ACHN (cell line): ENCODE measurements around the gene HIC2.
"Not testable (repeated sequence)": the region's sequence is repeated elsewhere in the genome, so short reads cannot be mapped to it uniquely, and the experiment has no call there.

Source experiments
- DNase-seq: peaks from one replicate; pipeline ENCODE4 v3.0.0-alpha.2; 2015
- in situ Hi-C: cut with HindIII; loops from 2 replicates; pipeline ENCODE4 v1.10.0; 2017; ENCODE audit warnings: low sequenced_read_pairs, low pct_ligation_motif_present, low pct_unique_long_range_greater_than_20kb

The HIC2 gene, protein sequence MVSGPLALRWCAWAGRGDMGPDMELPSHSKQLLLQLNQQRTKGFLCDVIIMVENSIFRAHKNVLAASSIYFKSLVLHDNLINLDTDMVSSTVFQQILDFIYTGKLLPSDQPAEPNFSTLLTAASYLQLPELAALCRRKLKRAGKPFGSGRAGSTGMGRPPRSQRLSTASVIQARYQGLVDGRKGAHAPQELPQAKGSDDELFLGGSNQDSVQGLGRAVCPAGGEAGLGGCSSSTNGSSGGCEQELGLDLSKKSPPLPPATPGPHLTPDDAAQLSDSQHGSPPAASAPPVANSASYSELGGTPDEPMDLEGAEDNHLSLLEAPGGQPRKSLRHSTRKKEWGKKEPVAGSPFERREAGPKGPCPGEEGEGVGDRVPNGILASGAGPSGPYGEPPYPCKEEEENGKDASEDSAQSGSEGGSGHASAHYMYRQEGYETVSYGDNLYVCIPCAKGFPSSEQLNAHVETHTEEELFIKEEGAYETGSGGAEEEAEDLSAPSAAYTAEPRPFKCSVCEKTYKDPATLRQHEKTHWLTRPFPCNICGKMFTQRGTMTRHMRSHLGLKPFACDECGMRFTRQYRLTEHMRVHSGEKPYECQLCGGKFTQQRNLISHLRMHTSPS

DNA sequence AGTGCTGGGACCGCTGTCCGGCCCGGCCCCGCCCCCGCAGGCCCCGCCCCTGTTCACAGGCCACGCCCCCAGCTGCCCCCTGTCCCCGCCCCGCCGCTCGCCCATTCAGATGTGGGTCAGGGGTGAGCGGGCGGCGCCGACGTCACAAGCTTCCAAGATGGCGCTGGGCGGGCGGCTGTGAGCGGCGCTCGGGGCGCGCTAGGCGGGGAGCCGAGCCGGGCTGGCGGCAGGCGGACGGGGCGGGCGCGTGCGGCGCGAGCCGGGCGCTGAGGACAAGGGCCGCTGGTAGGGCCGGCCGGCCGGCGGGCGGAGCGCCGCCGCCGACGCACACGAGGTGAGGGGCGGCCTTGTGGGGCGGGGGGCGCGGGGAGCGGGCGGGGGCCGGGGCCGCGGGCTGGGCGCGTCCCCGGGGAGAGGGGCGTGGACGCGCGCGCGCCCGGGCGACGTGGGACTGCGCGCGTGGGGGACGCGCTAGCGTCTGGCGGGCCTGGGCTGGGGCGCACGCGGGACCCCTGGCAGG lies at the start of gene HIC2:
Gene HIC2, plus strand, starts transcription at position 145 of the 520 bp plus-strand sequence. CDS start 25,461 bp downstream, outside the sequence.
- in situ Hi-C loops, DNase-seq: not testable (repeated sequence)

DNA sequence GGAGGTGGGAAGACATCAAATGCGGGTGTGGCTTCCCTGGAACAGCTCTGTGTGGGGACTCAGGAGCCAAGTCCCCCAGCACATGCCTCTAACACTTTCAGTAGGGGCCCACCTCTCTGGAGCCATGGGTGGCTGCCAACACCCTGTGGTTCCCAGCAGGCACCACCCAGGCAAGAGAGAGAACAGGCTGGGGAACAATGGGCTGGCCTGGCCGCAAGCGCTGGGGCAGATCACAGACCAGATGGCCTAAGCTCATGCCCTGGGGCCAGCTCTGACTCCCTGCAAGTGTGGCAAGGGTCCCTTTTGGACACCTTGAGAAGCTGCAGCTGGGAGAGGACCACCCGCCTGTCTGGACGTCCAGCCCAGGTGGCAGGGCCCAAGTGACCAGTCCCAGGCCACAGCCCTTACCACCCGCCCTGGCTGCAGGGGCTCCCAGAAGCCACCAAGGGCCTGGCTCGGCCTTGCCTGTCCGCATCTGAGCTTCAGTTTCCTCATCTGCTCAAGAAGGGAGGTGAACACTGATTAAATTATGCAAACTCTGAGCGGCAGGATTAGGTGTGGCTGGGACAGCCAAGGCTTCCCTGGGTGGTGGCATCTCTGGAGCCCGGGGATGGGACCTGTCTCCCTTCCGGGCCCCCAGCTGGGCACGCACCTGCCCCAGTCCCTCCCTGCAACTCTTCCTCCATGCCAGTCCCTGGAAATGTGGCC lies 48.4 kb upstream of the HIC2 start:
- DNase-seq, in situ Hi-C loops: not testable (repeated sequence)

DNA sequence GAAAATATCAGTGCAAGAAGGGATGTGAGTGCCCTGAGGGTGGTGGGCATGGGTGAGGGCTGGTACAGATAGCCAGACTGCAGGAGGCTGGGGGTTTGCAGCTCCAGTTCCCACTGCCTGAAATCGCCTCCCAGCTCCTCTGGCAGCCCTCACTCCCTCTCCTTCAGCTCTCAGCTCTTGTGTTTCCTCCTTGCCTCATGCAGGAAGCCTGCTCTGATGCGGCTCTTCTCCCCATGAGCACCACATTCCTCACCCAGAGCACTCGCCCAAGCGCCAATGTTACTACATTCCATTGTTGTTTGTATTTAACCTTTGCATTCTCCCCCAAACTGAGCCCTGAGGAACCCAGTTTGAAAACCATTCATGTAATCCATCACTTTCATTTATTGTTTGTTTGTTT lies 41.3 kb upstream of the HIC2 start:
- in situ Hi-C loops, DNase-seq: not testable (repeated sequence)

DNA sequence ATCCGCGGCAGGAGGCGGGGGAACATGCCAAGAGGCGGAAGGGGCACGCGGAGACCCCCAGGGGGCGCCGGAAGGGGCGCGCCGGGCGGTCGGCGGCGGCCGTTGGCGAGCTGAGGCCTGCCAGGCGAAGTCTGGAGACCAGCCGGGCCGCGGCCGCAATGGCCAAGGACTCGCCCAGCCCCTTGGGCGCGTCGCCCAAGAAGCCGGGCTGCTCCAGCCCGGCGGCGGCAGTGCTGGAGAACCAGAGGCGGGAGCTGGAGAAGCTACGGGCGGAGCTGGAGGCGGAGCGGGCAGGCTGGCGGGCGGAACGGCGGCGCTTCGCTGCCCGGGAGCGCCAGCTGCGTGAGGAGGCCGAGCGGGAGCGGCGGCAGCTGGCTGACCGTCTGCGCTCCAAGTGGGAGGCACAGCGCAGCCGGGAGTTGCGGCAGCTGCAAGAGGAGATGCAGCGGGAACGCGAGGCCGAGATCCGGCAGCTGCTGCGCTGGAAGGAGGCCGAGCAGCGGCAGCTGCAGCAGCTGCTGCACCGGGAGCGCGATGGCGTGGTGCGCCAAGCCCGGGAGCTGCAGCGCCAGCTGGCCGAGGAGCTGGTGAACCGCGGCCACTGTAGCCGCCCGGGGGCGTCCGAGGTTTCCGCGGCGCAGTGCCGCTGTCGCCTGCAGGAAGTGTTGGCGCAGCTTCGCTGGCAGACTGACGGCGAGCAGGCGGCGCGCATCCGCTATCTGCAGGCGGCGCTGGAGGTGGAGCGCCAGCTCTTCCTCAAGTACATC lies 33.3 kb upstream of the HIC2 start, which contains the start of gene RIMBP3B:
Gene RIMBP3B, plus strand, starts transcription at position 51 of the 767 bp plus-strand sequence. Its CDS starts 108 bp downstream, at position 159.
- in situ Hi-C loops, DNase-seq: not testable (repeated sequence)

DNA sequence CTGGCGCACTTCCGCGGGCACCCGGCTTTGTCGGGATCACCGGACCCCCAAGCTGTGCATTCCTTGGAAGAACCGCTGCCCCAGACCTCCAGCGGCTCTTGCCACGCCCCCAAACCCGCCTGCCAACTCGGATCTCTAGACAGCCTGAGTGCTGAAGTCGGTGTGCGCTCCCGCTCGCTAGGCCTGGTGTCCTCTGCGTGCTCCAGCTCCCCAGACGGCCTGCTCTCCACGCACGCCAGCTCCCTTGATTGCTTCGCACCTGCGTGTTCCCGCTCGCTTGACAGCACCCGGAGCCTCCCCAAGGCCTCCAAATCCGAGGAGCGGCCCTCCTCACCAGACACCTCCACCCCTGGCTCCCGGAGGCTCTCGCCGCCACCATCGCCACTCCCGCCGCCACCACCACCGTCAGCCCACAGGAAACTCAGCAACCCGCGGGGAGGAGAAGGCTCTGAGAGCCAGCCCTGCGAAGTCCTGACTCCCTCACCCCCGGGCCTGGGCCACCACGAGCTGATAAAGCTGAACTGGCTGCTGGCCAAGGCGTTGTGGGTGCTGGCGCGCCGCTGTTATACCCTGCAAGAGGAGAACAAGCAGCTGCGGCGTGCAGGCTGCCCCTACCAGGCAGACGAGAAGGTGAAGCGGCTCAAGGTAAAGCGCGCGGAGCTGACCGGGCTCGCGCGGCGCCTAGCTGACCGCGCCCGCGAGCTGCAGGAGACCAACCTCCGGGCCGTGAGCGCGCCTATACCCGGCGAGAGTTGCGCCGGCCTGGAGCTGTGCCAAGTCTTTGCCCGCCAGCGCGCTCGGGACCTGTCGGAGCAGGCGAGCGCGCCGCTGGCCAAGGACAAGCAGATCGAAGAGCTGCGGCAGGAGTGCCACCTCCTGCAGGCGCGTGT lies 32.5 kb upstream of the HIC2 start:
- DNase-seq, result not testable (repeated sequence)

DNA sequence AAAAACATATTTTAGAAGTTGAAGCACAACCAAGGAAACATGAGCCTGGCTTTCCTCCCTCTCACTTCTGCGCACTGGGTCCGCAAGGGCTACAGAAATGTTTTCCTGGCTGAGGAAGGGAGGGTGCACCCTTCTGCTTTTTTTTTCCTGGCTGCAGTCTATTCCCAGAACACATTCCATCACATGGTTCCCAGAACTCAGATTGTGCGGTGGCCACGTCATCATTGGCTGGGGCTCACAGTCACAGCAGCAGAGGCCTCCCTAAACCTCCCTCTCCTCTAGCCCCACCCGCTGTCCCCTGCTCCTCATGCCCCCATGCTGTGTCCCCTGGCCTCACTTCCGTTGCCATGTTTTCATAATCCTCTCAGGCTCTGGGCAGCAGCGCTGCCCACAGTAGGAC lies 27.7 kb upstream of the HIC2 start:
- in situ Hi-C loops, DNase-seq: not testable (repeated sequence)

More for the DNA sequence above, 32.5 kb upstream of the HIC2 start:
- in situ Hi-C loops, result not testable (repeated sequence)

DNA sequence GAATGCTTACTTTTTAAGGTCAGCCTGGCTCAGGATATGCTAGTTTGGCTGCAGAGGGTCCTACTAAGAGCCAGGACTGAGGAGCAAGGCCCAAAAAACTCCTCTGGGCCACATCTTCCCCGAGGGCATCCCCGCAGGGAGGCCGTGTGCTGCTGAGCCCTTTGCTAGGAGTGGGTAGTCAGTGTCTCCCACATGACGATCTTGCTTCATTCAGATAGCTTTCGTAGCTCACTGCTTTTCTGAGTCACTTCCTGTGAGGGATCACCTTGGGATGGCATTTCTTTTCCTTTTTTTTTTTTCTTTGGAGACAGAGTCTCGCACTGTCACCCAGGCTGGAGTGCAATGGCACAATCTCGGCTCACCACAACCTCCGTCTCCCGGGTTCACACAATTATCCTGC lies 27.2 kb upstream of the HIC2 start:
- DNase-seq, in situ Hi-C loops: not testable (repeated sequence)

DNA sequence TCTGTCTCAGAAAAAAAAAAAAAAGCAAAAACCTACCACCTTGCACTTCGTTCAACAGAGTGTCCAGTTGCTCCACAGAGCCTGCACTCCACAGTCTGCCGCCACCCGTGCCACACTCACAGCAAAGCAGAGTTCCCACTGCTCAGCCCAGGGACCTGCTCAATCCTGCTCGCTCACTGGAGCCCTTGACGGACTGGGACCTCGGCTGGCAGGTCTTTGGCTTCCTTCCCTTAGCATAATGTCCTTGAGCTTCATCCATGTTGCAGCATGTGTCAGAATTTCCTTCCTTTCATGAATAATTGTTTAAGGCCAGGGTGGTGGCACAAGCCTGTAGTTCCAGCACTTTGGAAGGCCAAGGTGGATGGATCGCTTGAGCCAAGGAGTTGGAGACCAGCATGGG lies 22.6 kb upstream of the HIC2 start:
- in situ Hi-C loops, DNase-seq: not testable (repeated sequence)

DNA sequence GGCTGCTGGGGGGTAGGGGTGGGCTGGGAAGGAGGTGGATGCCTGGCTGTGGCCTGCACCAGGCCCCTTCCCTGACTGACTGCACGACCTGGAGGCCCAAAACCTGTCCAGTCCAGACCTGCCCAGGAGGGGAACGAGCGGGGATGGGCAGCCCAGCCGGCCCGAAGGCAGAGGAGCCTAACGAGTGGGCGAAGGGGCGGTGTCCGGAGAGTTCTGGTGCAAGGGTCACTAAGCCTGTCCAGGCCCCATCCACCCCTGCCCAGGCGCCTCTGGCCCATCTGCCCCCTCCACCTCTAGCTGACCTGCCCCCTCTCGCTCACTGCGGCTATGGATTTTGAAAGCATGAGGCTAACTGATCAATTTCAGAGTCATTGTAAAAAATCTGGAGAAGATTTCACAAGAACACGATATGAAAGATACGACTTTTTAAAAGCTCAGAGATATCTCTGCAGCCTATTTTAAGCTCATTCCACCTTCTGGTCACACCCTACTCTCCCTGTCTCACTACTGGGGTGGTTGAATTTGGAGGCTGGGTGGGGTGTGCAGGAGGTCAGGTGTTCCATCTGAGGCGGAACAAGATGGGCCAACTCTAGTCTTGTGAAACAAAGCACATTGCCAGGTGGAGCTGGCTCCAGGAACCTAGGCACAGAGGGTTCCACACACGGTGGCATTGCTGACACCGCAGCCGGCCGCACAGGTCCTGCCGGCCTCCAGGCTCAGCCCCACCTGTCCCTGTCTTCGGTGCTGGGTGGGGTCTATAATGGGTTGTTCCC lies 15.8 kb upstream of the HIC2 start:
- in situ Hi-C loops, DNase-seq: not testable (repeated sequence)

DNA sequence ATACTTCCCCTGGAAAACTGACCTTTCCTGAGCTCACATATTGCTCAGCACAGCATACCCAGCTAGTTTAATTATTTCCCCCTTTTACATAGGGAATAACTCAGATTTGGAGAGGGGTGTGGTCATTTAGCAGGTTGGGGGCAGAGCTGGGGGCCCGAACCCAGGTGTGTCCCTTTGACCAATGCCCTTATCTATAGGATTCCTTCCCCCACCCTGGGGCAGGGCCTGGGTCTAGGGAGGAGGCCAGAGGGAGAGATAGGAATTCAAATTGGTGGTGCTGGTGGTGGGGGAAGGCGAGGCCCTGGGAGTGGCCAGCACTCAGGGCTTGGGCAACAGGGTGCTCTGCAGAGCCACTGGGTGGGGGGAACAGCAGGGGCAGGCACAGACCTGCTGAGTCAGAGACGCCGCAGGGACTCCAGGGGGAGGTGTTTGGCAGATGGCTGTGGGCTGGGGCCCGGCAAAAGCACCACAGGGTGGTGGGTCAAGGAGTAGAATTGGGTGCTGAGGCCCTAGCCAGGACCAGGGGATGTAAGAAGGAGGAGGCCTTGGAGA lies 14.3 kb upstream of the HIC2 start:
- DNase-seq, in situ Hi-C loops: not testable (repeated sequence)

DNA sequence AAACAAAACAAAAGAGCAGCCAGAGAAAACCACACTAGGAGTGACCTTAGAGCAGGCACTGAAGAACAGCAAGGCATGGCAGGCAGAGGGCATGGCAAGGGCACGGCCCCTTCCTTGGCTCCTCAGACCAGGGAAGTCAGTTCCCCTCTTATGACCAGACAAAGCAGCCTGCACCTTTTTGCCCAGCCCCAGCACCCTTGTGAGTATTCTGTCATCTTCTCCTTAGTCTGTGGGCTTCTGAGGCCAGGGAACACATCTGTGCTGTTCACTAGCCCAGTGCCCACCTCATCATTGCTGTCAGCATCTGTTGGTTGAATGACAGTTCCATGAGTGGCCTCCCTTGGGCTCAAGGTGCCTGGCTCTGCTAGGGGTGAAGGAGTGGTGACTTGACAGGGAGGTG lies 10.0 kb upstream of the HIC2 start:
- DNase-seq, in situ Hi-C loops: not testable (repeated sequence)

DNA sequence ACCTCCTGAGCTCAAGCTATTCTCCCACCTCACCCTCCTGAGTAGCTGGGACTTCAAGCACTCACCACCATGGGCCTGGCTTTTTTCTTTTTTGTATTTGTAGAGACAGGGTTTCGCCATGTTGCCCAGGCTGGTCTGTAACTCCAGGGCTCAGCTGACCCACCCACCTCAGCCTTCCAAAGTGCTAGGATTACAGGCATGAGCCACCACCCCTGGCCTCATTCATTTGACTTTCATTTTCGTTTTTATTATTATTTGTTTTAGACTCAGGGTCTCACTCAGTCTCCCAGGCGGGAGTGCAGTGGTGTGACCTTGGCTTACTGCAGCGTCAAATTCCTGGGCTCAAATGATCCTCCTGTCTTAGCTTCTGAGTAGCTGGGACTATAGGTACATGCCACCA lies 9.4 kb upstream of the HIC2 start:
- DNase-seq, in situ Hi-C loops: not testable (repeated sequence)

DNA sequence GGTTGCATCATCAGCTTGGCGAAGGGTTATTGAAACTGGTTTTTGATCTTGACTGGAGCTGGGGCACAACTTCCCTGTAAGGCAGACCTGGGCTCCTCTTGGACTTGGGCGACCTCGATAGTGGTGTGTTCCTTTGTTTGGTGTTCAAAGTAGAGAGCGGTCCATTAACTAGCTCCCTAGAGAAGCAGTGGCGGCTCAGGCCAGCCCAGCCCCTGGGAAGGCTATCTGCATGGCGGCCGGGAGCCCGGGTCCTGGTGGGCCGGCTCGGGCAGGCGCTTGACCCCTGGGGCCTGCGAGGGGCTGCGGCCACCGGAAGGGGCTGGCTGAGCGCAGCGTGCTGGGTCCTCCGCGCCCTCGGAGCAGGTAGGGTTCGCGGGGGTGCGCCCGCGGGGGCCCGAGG lies 796 bp upstream of the HIC2 start:
- DNase-seq, in situ Hi-C loops: not testable (repeated sequence)

DNA sequence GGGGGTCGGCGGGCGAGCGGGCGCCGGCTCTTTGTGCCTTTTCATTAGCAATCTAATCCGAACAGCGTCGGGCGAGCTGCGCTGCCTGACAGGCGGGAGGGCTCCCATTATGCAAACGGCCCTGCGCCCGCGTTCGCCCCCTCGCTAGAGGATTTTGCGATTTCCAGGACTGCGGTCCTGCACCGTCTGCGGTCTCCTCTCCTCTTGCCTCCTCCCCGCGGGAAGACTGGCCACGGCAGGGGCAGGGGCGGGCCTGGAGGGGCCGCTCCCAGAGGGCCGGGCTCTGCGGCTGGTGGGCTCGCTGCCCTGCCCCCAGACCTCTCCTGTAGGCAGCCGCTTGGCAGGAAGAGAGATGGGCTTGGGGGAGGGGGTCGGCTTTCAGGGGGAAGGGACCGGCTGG lies 682 bp downstream of the HIC2 start:
- DNase-seq, in situ Hi-C loops: not testable (repeated sequence)

DNA sequence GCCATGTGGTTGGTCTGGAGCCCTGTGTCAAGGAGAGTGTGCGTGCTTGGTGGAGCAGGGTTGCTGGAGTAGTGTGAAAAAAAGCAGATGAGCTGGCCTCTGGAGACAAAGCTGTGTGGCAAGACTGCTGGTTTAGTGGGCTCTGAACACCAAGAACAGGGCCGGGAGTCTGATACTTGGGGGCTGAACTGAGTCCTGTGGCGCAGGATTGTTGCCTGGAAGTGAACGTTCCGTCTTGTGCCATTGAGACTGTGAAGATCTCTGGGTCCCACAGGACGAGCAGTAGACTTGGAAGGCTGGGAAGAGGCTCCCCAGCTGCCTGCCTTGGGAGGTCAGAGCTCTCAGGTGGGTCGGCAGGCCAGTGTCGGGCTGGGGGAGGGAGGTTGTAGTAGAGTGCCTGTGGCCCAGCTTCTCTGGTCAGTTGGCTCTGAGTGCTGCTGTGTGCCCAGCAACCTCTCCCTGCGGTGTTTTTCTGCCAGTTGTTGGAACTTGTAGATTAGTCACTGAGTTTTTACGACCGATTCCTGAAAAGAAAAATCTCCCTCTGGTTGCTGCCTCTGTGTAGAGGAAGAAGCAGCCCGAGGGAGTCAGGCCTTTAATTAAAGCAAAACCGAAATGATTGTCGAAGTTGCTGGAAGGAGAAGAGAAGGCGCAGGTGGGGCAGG lies 1.9 kb downstream of the HIC2 start:
- in situ Hi-C loops, result not testable (repeated sequence)

More for the DNA sequence above, 1.9 kb downstream of the HIC2 start:
- not testable (repeated sequence) for DNase-seq
